H9 (cell line): ENCODE results near the gene TM4SF5. TPM values are rescaled to one million over a fixed set of nuclear protein-coding genes. Genes with fewer than 3 reads are reported as not detected.

ENCODE experiments used
- DNase-seq: peaks from one replicate; pipeline ENCODE4 v3.0.0-alpha.2; 2017
- H2AFZ ChIP-seq: one replicate; pipeline ENCODE4 v1.6.1; 2013; ENCODE audit warnings: mild to moderate bottlenecking, low read length, control low read depth, moderate library complexity
- H2AK5ac ChIP-seq: 2 replicates; pipeline ENCODE4 v1.6.1; 2013; ENCODE audit warnings: low read length, control low read depth, mixed read lengths; ENCODE audit not compliant: insufficient read length
- H2BK120ac ChIP-seq: one replicate; pipeline ENCODE4 v1.6.1; 2013; ENCODE audit warnings: low read depth, mild to moderate bottlenecking, low read length, control low read depth, inconsistent platforms; ENCODE audit not compliant: poor library complexity, severe bottlenecking
- H2BK12ac ChIP-seq: 2 replicates; pipeline ENCODE4 v1.6.1; 2013; ENCODE audit warnings: low read length, control low read depth, mixed read lengths, low read depth; ENCODE audit not compliant: insufficient read length
- H2BK15ac ChIP-seq: 2 replicates; pipeline ENCODE4 v1.6.1; 2013; ENCODE audit warnings: low read depth, low read length, control low read depth
- H2BK20ac ChIP-seq: one replicate; pipeline ENCODE4 v1.6.1; 2013; ENCODE audit warnings: low read depth, mild to moderate bottlenecking, low read length, control low read depth, inconsistent platforms; ENCODE audit not compliant: poor library complexity, severe bottlenecking
- H2BK5ac ChIP-seq: 2 replicates; pipeline ENCODE4 v1.6.1; 2013; ENCODE audit warnings: low read length, control low read depth, mixed read lengths; ENCODE audit not compliant: insufficient read length
- H3K14ac ChIP-seq: 2 replicates; pipeline ENCODE4 v1.6.1; 2013; ENCODE audit warnings: low read length, control low read depth; ENCODE audit not compliant: insufficient read depth
- H3K18ac ChIP-seq: 2 replicates; pipeline ENCODE4 v1.6.1; 2013; ENCODE audit warnings: low read depth, mild to moderate bottlenecking, mixed read lengths, low read length, control low read depth; ENCODE audit not compliant: insufficient read length
- H3K23ac ChIP-seq: 2 replicates; pipeline ENCODE4 v1.6.1; 2013; ENCODE audit warnings: low read length, control low read depth, mixed read lengths, low read depth; ENCODE audit not compliant: insufficient read length
- H3K23me2 ChIP-seq: 2 replicates; pipeline ENCODE4 v1.6.1; 2013; ENCODE audit warnings: low read depth, mild to moderate bottlenecking, mixed read lengths, low read length, control low read depth; ENCODE audit not compliant: insufficient read length, poor library complexity, severe bottlenecking
- H3K27ac ChIP-seq: 2 replicates; pipeline ENCODE4 v1.5.1; 2013; ENCODE audit warnings: low read length, control low read depth, mixed read lengths, low read depth; ENCODE audit not compliant: insufficient read length
- H3K27me3 ChIP-seq: 2 replicates; pipeline ENCODE4 v1.6.1; 2013; ENCODE audit warnings: low read length, control low read depth, inconsistent platforms; ENCODE audit not compliant: insufficient read depth
- H3K4ac ChIP-seq: 2 replicates; pipeline ENCODE4 v1.6.1; 2013; ENCODE audit warnings: low read depth, mild to moderate bottlenecking, control low read depth, inconsistent platforms, low read length, moderate library complexity
- H3K4me1 ChIP-seq: 2 replicates; pipeline ENCODE4 v1.6.1; 2013; ENCODE audit warnings: low read length, control low read depth, inconsistent platforms; ENCODE audit not compliant: insufficient read depth
- H3K4me2 ChIP-seq: 2 replicates; pipeline ENCODE4 v1.6.1; 2013; ENCODE audit warnings: low read length, control low read depth, mixed read lengths; ENCODE audit not compliant: insufficient read length, insufficient read depth
- H3K56ac ChIP-seq: 2 replicates; pipeline ENCODE4 v1.6.1; 2013; ENCODE audit warnings: low read depth, mild to moderate bottlenecking, mixed read lengths, low read length, control low read depth; ENCODE audit not compliant: insufficient read length
- H3K79me1 ChIP-seq: 2 replicates; pipeline ENCODE4 v1.6.1; 2013; ENCODE audit warnings: low read depth, mild to moderate bottlenecking, moderate library complexity, low read length, control low read depth, inconsistent platforms; ENCODE audit not compliant: insufficient read depth, poor library complexity, severe bottlenecking
- H3K79me2 ChIP-seq: 2 replicates; pipeline ENCODE4 v1.6.1; 2013; ENCODE audit warnings: low read length, control low read depth, inconsistent platforms; ENCODE audit not compliant: insufficient read depth
- H3K9ac ChIP-seq: 2 replicates; pipeline ENCODE4 v1.6.1; 2013; ENCODE audit warnings: low read length, control low read depth, mixed read lengths; ENCODE audit not compliant: insufficient read length; ENCODE audit errors: extremely low read depth
- H3K9me3 ChIP-seq: one replicate; pipeline ENCODE4 v1.6.1; 2013; ENCODE audit warnings: low read depth, low read length, inconsistent platforms; ENCODE audit not compliant: control insufficient read depth
- H3T11ph ChIP-seq: one replicate; pipeline ENCODE4 v1.6.1; 2013; ENCODE audit warnings: mild to moderate bottlenecking, low read length, control low read depth, inconsistent platforms
- H4K20me1 ChIP-seq: one replicate; pipeline ENCODE4 v1.6.1; 2013; ENCODE audit not compliant: control insufficient read depth, insufficient read length, insufficient read depth
- H4K5ac ChIP-seq: 2 replicates; pipeline ENCODE4 v1.6.1; 2013; ENCODE audit warnings: low read depth, mild to moderate bottlenecking, mixed read lengths, low read length, control low read depth; ENCODE audit not compliant: insufficient read length
- H4K8ac ChIP-seq: replicated peaks from 2 replicates; pipeline ENCODE4 v1.6.1; 2013; ENCODE audit warnings: low read length, control low read depth, mixed read lengths, low read depth; ENCODE audit not compliant: insufficient read length
- H4K91ac ChIP-seq: 2 replicates; pipeline ENCODE4 v1.6.1; 2013; ENCODE audit warnings: low read depth, mild to moderate bottlenecking, moderate library complexity, mixed read lengths, low read length, control low read depth; ENCODE audit not compliant: insufficient read length
- H3K27ac Mint-ChIP-seq, 3 experiments: 2 replicates in 2 of 3; 3 replicates in 1 of 3; pipeline ENCODE4 v1.8.0; 2020 to 2021; ENCODE audit warnings: mixed read lengths in 3 of 3, mild to moderate bottlenecking in 1 of 3, moderate library complexity in 1 of 3
- H3K27me3 Mint-ChIP-seq: 2 replicates; pipeline ENCODE4 v1.8.0; 2021; ENCODE audit warnings: low read depth, mild to moderate bottlenecking, moderate library complexity, mixed read lengths
- H3K36me3 Mint-ChIP-seq, 3 experiments: 2 replicates in 2 of 3; 3 replicates in 1 of 3; pipeline ENCODE4 v1.8.0; 2020 to 2021; ENCODE audit warnings: low read depth in 3 of 3, mixed read lengths in 3 of 3; ENCODE audit not compliant: insufficient read depth in 1 of 3
- H3K4me1 Mint-ChIP-seq, 2 experiments: 2 replicates each; pipeline ENCODE4 v1.8.0; 2020; ENCODE audit warnings: mixed read lengths in 2 of 2
- H3K4me3 Mint-ChIP-seq, 2 experiments: 2 replicates in 1 of 2; 3 replicates in 1 of 2; pipeline ENCODE4 v1.8.0; 2020 to 2021; ENCODE audit warnings: mild to moderate bottlenecking in 2 of 2, mixed read lengths in 2 of 2, moderate library complexity in 1 of 2
- H3K9me3 Mint-ChIP-seq, 2 experiments: 2 replicates in 1 of 2; 3 replicates in 1 of 2; pipeline ENCODE4 v1.8.0; 2020; ENCODE audit warnings: mild to moderate bottlenecking in 2 of 2, mixed read lengths in 2 of 2, moderate library complexity in 1 of 2
- CTCF ChIP-seq: fragments of 200-600 bp; sonication (generic); conservative IDR thresholded peaks from 3 replicates; pipeline ENCODE4 v1.8.0; 2021; ENCODE audit warnings: antibody characterized with exemption, mild to moderate bottlenecking
- WGBS: extraction: QIAGEN DNeasy Blood & Tissue Kit; methylation state at CpG from one replicate; pipeline ENCODE4 v1.1.7; 2013; ENCODE audit warnings: missing lambda C conversion rate, low lambda C conversion rate, mixed read lengths; ENCODE audit not compliant: insufficient read length; ENCODE audit errors: extremely low coverage; 5-methylcytosine and 5-hydroxymethylcytosine counted together
- total RNA-seq: library from RNA; stranded (reverse); gene quantifications from 2 replicates; pipeline ENCODE4 v1.2.1, GENCODE V29; 2021

Gene TM4SF5
- total RNA-seq, 1 experiment from 2014 or later: not detected

DNA sequence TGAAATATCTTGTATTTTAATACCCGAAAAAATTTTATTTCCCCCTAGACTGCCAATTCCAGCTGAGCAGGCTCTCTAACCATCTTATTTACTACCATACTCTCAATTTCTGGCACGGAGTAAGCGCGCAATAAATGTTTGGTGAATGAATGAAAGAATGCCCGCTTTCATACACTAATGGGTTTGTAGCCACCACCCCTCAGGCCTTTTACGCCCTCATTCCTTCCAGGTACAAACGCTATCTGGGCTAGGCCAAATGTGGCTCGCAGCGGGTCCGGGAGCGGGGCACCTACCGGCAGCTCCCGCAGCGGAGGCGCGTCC lies 34.7 kb downstream of the TM4SF5 start:
- H3K9ac ChIP-seq: no peak overlapping the region
- no peak overlapping the region for H2BK120ac ChIP-seq
- H3K56ac ChIP-seq: no peak overlapping the region
- no peaks in the 10 kb centered on the region for H3K9me3 Mint-ChIP-seq
- peak overlapping the region; percentile 26 for H3K4me2 ChIP-seq
- H3K18ac ChIP-seq: no peak overlapping the region
- no peak overlapping the region for H3K27ac Mint-ChIP-seq
- no peak overlapping the region for H2AK5ac ChIP-seq
- no peak overlapping the region for H4K8ac ChIP-seq
- no peak overlapping the region for H3K4ac ChIP-seq
- no CpG with 5 or more reads among the region's 16 CpGs for WGBS
- H2BK20ac ChIP-seq: no peak overlapping the region
- TF ChIP-seq CTCF: no peak
- no peaks in the 10 kb centered on the region; the same call in 1 of the 2 replicates for H3K27me3 Mint-ChIP-seq
- H3K79me2 ChIP-seq: no peaks in the 10 kb centered on the region
- no peaks in the 10 kb centered on the region for H3K4me1 ChIP-seq
- H4K20me1 ChIP-seq: no peaks in the 10 kb centered on the region
- no peak overlapping the region for H2BK15ac ChIP-seq
- H4K91ac ChIP-seq: no peak overlapping the region
- H3K79me1 ChIP-seq: no peaks in the 10 kb centered on the region
- H3K36me3 Mint-ChIP-seq: peaks cover 14 to 29% (median 27%) of the 10 kb centered on the region in 3 experiments; a peak in 6 of 7 replicates
- no peaks in the 10 kb centered on the region for H3K27me3 ChIP-seq
- H2BK12ac ChIP-seq: no peak overlapping the region
- H2AFZ ChIP-seq: no peak overlapping the region
- H2BK5ac ChIP-seq: no peak overlapping the region
- H3K4me3 Mint-ChIP-seq: peak overlapping the region; percentile 69 to 82
- no peak overlapping the region for H4K5ac ChIP-seq
- H3K23ac ChIP-seq: no peak overlapping the region
- no peak overlapping the region for H3K27ac ChIP-seq
- no peak overlapping the region for H3K14ac ChIP-seq
- no peak for DNase-seq
- no peak overlapping the region for H3T11ph ChIP-seq
- peaks cover 15 to 16% of the 10 kb centered on the region in 2 experiments for H3K4me1 Mint-ChIP-seq
- no peaks in the 10 kb centered on the region for H3K9me3 ChIP-seq
- peaks cover 5% of the 10 kb centered on the region for H3K23me2 ChIP-seq
